Erythroblast (primary cell): ENCODE measurements around the gene LPCAT2.

Experiments used
- GATA1 ChIP-seq: IDR thresholded peaks from 2 replicates; pipeline ENCODE4 v1.6.1; 2011; ENCODE audit warnings: low read depth, mild to moderate bottlenecking, control low read depth, low read length, moderate library complexity
- POLR2A ChIP-seq: IDR thresholded peaks from 2 replicates; pipeline ENCODE4 v1.6.1; 2011; ENCODE audit warnings: mild to moderate bottlenecking, low read length

DNA sequence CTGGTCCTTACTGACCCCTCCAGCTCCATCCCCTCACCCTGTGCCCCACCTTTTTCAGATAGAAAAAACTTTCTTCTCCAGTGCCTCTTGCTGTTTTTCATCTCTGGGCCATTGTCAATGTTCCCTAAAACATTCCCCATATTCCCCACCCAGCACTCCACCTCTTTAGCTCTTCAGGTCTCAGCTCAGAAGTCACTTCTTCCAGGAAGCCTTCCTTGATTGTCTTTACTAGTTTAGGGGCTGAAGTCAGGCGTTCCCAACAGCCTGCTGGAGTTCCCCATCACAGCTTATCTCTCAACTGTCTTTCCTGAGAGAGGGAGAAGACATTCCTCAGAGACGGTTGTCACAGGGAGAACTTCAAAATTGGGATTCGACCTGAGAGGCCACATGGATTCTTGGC lies 31.1 kb upstream of the LPCAT2 start:
- TF ChIP-seq POLR2A = no peak
- no peak for TF ChIP-seq GATA1
